GM13976 (cell line): ENCODE data around the gene STRA6.

Experiments
- DNase-seq: peaks from one replicate; pipeline ENCODE4 v3.0.0; 2012; ENCODE audit warnings: low spot score
- in situ Hi-C: fragments of 300-500 bp; cut with MboI; formaldehyde crosslinking; loops from one replicate; pipeline ENCODE4 v1.12.0; 2022; ENCODE audit warnings: low sequenced_read_pairs, mixed read lengths, inconsistent platforms; ENCODE audit not compliant: unreplicated experiment
- TF ChIP-seq, protein P1 (sequence below): IDR thresholded peaks from 2 replicates; pipeline ENCODE4 v1.5.1; 2012; ENCODE audit warnings: borderline replicate concordance, mild to moderate bottlenecking; ENCODE audit not compliant: insufficient read depth; ENCODE audit errors: extremely low read depth, missing control alignments, control extremely low read depth

The STRA6 gene

DNA sequence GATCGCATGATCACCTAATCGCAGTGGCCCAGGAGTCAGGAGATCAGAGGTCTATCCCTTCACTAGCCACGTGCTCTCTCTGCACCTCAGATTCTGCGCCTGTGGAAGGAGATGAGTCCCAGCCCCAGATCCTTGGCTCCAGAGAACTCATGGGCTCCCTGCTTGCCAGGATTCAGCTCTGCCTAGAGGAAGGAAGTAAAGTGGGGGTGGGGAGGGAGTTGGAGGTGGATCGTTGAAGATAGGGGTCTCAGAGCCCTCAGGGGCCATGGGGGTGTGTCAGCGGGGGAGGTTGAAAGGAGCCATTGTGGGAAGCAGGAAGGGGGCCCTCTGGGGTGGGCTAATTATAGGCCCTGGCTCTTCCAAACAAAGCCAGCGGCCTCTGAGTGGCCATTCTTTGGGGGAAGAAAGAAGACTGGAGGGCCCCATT lies 11.3 kb upstream of the STRA6 start:
- TF ChIP-seq, protein P1, sequence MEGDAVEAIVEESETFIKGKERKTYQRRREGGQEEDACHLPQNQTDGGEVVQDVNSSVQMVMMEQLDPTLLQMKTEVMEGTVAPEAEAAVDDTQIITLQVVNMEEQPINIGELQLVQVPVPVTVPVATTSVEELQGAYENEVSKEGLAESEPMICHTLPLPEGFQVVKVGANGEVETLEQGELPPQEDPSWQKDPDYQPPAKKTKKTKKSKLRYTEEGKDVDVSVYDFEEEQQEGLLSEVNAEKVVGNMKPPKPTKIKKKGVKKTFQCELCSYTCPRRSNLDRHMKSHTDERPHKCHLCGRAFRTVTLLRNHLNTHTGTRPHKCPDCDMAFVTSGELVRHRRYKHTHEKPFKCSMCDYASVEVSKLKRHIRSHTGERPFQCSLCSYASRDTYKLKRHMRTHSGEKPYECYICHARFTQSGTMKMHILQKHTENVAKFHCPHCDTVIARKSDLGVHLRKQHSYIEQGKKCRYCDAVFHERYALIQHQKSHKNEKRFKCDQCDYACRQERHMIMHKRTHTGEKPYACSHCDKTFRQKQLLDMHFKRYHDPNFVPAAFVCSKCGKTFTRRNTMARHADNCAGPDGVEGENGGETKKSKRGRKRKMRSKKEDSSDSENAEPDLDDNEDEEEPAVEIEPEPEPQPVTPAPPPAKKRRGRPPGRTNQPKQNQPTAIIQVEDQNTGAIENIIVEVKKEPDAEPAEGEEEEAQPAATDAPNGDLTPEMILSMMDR = no peak
- DNase-seq = no peak
- in situ Hi-C loops = no loop called here

DNA sequence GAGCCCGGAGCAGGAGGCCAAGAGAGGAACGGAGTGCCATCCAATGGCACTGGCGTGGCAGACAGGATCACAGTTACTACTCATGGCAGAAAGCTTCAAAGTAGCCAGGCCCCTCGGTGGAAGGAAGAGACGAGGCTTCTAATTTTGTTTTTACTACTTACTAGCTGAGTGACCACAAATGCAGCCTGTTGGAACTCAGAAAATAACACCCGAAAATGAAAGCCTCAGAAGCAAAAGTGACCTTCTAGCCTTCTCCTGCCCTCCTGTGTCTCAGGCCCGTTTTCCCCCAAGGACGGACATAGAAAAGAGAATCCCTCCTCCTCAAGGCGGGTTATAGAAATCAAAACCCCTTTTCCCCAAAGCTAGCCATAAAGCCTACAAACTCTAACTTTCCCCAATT lies 9.9 kb upstream of the STRA6 start:
- peak; percentile 71 for DNase-seq
- TF ChIP-seq, protein P1 = no peak
- in situ Hi-C loops = no loop called here

DNA sequence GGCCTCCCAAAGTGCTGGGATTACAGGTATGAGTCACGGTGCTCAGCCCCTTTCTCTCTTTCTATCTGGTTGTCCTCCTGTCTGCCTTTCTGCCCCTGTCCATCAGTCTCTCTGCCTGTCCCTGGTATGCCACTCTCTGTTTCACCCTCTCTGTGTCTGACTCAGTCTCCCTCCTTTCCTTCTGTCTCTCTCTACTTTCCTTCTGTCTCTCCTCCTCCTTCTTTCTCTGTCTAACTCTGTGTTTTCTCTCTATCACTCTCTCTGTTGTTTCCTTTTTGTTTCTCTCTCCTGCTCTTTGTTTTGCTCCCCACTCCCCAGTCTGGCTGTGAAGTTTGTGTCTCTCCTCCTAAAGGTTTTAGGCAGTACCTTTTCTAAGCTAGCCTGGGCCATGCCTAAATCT lies 9.1 kb upstream of the STRA6 start:
- TF ChIP-seq, protein P1 = no peak
- no peak for DNase-seq
- in situ Hi-C loops = no loop called here

DNA sequence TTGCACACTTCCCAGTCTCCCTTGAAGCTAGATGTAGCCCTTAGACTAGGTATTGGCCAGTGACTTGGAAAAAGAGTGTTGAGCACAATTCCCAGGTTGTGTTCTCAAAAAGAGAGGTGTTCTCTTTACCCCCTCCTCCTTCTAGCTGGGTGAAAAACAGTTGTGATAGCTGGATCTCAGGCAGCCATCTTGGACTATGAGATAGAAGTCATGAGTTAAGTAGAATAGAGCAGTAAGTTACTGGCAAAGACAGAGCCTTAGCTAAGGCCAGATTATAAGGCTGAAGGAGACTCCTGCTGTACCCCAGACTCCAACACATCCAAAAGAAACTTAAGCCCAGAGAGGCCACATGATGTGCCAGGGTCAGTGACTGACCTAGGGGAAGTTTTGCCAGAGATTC lies 8.1 kb upstream of the STRA6 start:
- in situ Hi-C loops = no loop called here
- TF ChIP-seq, protein P1 = no peak
- no peak for DNase-seq

DNA sequence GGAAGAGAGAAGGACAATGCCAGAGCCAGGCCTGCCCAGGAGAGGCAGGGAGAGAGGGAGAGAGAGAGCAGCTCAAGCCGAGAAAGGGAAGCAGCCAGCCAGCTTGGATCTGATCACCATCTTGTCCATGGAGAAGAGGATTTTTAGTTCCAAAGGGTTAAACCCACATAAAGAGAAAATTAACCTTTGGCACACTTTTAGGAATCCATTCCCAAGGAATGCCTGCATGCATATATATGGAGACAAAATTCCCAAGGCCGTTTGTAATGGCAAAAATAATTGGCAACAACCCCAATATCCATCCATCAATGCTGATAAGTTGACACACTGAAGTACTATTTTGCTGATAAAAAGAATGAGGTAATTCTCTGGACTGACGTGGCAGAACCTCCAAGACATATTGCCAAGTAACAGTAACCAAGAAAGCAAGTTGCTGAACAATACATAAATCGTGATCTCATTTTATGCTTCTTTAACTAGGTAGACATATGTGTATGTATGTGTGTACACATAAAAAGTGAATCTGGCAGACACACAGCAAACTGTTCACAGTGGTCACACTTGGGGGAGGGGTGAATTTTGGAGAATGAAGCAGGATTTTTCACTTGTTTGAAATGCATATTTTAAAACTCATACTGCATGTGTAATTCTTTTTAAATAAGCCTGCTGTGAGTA lies 7.5 kb upstream of the STRA6 start:
- in situ Hi-C loops = no loop called here
- TF ChIP-seq, protein P1 = no peak
- DNase-seq = no peak

DNA sequence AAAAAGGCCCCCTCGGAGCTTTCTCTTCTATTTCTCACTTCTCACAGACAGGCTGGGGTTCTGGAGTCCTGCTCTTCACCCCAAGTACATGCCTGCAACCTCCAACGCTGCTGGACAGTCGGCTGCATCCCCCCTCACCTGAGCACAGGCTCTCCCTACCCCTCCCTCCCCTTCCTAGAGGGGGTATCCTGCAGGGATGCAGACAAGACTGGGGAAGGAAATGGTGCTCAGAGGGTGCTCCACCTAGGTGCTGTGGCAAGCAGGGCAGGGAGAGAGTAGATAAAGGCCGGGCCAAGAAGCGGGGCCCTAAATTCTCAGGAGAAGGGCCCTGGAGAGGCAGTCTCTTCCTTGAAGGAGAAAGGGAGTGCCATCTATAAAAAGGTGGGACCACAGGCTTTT lies 7.0 kb upstream of the STRA6 start:
- DNase-seq = no peak
- TF ChIP-seq, protein P1 = no peak
- in situ Hi-C loops = no loop called here
